IMR-90 (cell line): ENCODE results near the gene NUAK1. TPM values are rescaled to one million over a fixed set of nuclear protein-coding genes. Genes with fewer than 3 reads are reported as not detected.

Experiments used
- ATAC-seq: fragments of 200-7000 bp; cut with Tn5 transposase; 2 replicates; pipeline ENCODE4 v1.9.1; 2020; ENCODE audit warnings: low read depth, mild to moderate bottlenecking, moderate library complexity
- BruUV-seq: library from RNA; stranded (reverse); fragments of 400-500 nt; replicated peaks from 2 replicates; lab custom pipeline; 2021; lab: Mats Ljungman, UMichigan
- CTCF ChIA-PET: fragments of 300-600 bp; formaldehyde crosslinking; extraction: SDS; loops from one replicate; lab custom pipeline; 2021; ENCODE audit warnings: antibody characterized with exemption; lab: Yijun Ruan, JAX
- POLR2A ChIA-PET: fragments of 300-600 bp; sonication (Branson Sonifier 250); formaldehyde crosslinking; loops from one replicate; lab custom pipeline; 2022; ENCODE audit warnings: antibody characterized with exemption; ENCODE audit not compliant: unreplicated experiment; lab: Charles Lee
- DNase-seq: peaks from one replicate; pipeline ENCODE4 v3.0.0; 2013
- H2AFZ ChIP-seq: replicated peaks from 2 replicates; pipeline ENCODE3; 2013; ENCODE audit warnings: low read length, mild to moderate bottlenecking; ENCODE audit not compliant: poor library complexity
- H2AK5ac ChIP-seq: 2 replicates; pipeline ENCODE4 v1.6.1; 2013; ENCODE audit warnings: low read depth, low read length, inconsistent platforms
- H2AK9ac ChIP-seq: replicated peaks from 2 replicates; pipeline ENCODE3; 2013; ENCODE audit warnings: mild to moderate bottlenecking, low read depth, low read length, moderate library complexity; ENCODE audit not compliant: poor library complexity
- H2BK120ac ChIP-seq: 2 replicates; pipeline ENCODE4 v1.6.1; 2013; ENCODE audit warnings: low read depth, low read length, inconsistent platforms
- H2BK15ac ChIP-seq: 3 replicates; pipeline ENCODE4 v1.6.1; 2013; ENCODE audit warnings: low read depth, low read length, inconsistent platforms
- H2BK20ac ChIP-seq: 2 replicates; pipeline ENCODE4 v1.6.1; 2013; ENCODE audit warnings: low read depth, mild to moderate bottlenecking, inconsistent platforms, low read length, moderate library complexity
- H2BK5ac ChIP-seq: 2 replicates; pipeline ENCODE4 v1.6.1; 2013; ENCODE audit warnings: mild to moderate bottlenecking, low read depth, low read length, inconsistent platforms; ENCODE audit not compliant: poor library complexity, severe bottlenecking
- H3K14ac ChIP-seq: replicated peaks from 2 replicates; pipeline ENCODE4 v1.6.1; 2013; ENCODE audit warnings: low read depth, low read length, inconsistent platforms
- H3K18ac ChIP-seq: 2 replicates; pipeline ENCODE4 v1.6.1; 2013; ENCODE audit warnings: low read depth, low read length, control low read depth
- H3K23ac ChIP-seq: 2 replicates; pipeline ENCODE4 v1.6.1; 2013; ENCODE audit warnings: low read depth, low read length, inconsistent platforms
- H3K27ac ChIP-seq: 2 replicates; pipeline ENCODE4 v1.5.1; 2013; ENCODE audit warnings: mild to moderate bottlenecking, control low read depth, low read length; ENCODE audit not compliant: insufficient read depth
- H3K27me3 ChIP-seq: 2 replicates; pipeline ENCODE4 v1.6.1; 2013; ENCODE audit warnings: low read length; ENCODE audit not compliant: control insufficient read depth, insufficient read depth
- H3K36me3 ChIP-seq: 2 replicates; pipeline ENCODE4 v1.6.1; 2013; ENCODE audit warnings: low read length, mixed read lengths; ENCODE audit not compliant: control insufficient read depth, insufficient read depth
- H3K4ac ChIP-seq: 2 replicates; pipeline ENCODE4 v1.6.1; 2013; ENCODE audit warnings: low read depth, low read length, inconsistent platforms
- H3K4me1 ChIP-seq: 2 replicates; pipeline ENCODE4 v1.6.1; 2013; ENCODE audit warnings: low read length, mixed read lengths; ENCODE audit not compliant: control insufficient read depth, insufficient read depth
- H3K4me2 ChIP-seq: 2 replicates; pipeline ENCODE4 v1.6.1; 2013; ENCODE audit warnings: low read depth, mild to moderate bottlenecking, control low read depth, low read length, moderate library complexity
- H3K4me3 ChIP-seq: 2 replicates; pipeline ENCODE4 v1.5.1; 2013; ENCODE audit warnings: low read depth, mild to moderate bottlenecking, control low read depth, low read length, moderate library complexity; ENCODE audit not compliant: insufficient read depth
- H3K56ac ChIP-seq: 2 replicates; pipeline ENCODE4 v1.6.1; 2013; ENCODE audit warnings: low read length, inconsistent platforms; ENCODE audit not compliant: insufficient read depth; ENCODE audit errors: extremely low read depth
- H3K79me1 ChIP-seq, 2 experiments: 2 replicates each; pipeline ENCODE4 v1.6.1; 2013; ENCODE audit warnings: low read length in 2 of 2, inconsistent platforms in 1 of 2, low read depth in 1 of 2
- H3K9ac ChIP-seq: 2 replicates; pipeline ENCODE4 v1.6.1; 2013; ENCODE audit warnings: low read depth, low read length, control low read depth
- H3K9me1 ChIP-seq: 2 replicates; pipeline ENCODE4 v1.6.1; 2013; ENCODE audit warnings: low read length, inconsistent platforms; ENCODE audit not compliant: insufficient read depth
- H3K9me3 ChIP-seq: 2 replicates; pipeline ENCODE4 v1.6.1; 2013; ENCODE audit warnings: low read length; ENCODE audit not compliant: control insufficient read depth, insufficient read depth
- H4K20me1 ChIP-seq: 2 replicates; pipeline ENCODE4 v1.6.1; 2013; ENCODE audit warnings: low read length, inconsistent platforms; ENCODE audit not compliant: insufficient read depth
- H4K5ac ChIP-seq: 2 replicates; pipeline ENCODE4 v1.6.1; 2013; ENCODE audit warnings: mild to moderate bottlenecking, low read depth, low read length, control low read depth
- H4K8ac ChIP-seq, 2 experiments: 2 replicates each; pipeline ENCODE4 v1.6.1; 2013; ENCODE audit warnings: low read depth in 2 of 2, low read length in 2 of 2, control low read depth in 1 of 2, inconsistent platforms in 1 of 2
- H4K91ac ChIP-seq: 2 replicates; pipeline ENCODE4 v1.6.1; 2013; ENCODE audit warnings: low read depth, low read length, inconsistent platforms; ENCODE audit not compliant: insufficient read depth
- BHLHE40 ChIP-seq: fragments of 150-350 bp; IDR thresholded peaks from 2 replicates; pipeline ENCODE4 v1.6.1; 2016; ENCODE audit warnings: mild to moderate bottlenecking, low read depth, low read length
- CEBPB ChIP-seq: IDR thresholded peaks from 2 replicates; pipeline ENCODE4 v1.6.1; 2012; ENCODE audit warnings: low read depth, low read length, improper control_type of control experiment
- CHD1 ChIP-seq: IDR thresholded peaks from 2 replicates; pipeline ENCODE4 v1.6.1; 2012; ENCODE audit warnings: low read depth, low read length, improper control_type of control experiment
- FOS ChIP-seq: fragments of 150-350 bp; IDR thresholded peaks from 2 replicates; pipeline ENCODE4 v1.6.1; 2016; ENCODE audit warnings: low read depth, low read length
- MAFK ChIP-seq: IDR thresholded peaks from 2 replicates; pipeline ENCODE4 v1.6.1; 2012; ENCODE audit warnings: low read depth, low read length, improper control_type of control experiment
- MXI1 ChIP-seq: IDR thresholded peaks from 2 replicates; pipeline ENCODE4 v1.6.1; 2012; ENCODE audit warnings: low read depth, mild to moderate bottlenecking, low read length, moderate library complexity, borderline replicate concordance
- NFE2L2 ChIP-seq: fragments of 150-350 bp; IDR thresholded peaks from 2 replicates; pipeline ENCODE4 v1.6.1; 2016; ENCODE audit warnings: low read depth, mild to moderate bottlenecking, low read length
- RAD21 ChIP-seq: IDR thresholded peaks from 2 replicates; pipeline ENCODE4 v1.6.1; 2012; ENCODE audit warnings: low read length, improper control_type of control experiment
- WGBS, 2 experiments: methylation state at CpG; one replicate each; pipeline versions ENCODE4 v1.1.5 to v1.1.7; 2013; ENCODE audit warnings: missing lambda C conversion rate in 2 of 2; ENCODE audit not compliant: insufficient read length in 1 of 2; ENCODE audit errors: extremely low coverage in 2 of 2; 5-methylcytosine and 5-hydroxymethylcytosine counted together
- dilution Hi-C: fragments of 300-500 bp; cut with HindIII; formaldehyde crosslinking; loops from one replicate; pipeline ENCODE4 v1.14.3; 2018; ENCODE audit warnings: low sequenced_read_pairs; ENCODE audit not compliant: unreplicated experiment
- in situ Hi-C: fragments of 300-500 bp; cut with MboI; formaldehyde crosslinking; loops from 3 replicates; pipeline ENCODE4 v1.14.3; 2019; ENCODE audit warnings: low sequenced_read_pairs, inconsistent platforms, mixed read lengths
- intact Hi-C: fragments of 100-400 bp; cut with micrococcal nuclease; formaldehyde crosslinking; loops from 2 replicates; pipeline ENCODE4 v1.10.0; 2022
- polyA plus RNA-seq, 3 experiments: library from polyadenylated mRNA; depleted of rRNA; stranded (reverse); fragments of >200 nt; gene quantifications; 2 replicates each; pipeline ENCODE4 v1.2.3, GENCODE V29; 2012; ENCODE audit warnings: low replicate concordance in 1 of 3
- total RNA-seq: library from RNA; depleted of rRNA; stranded (reverse); fragments of >200 nt; gene quantifications from 2 replicates; pipeline ENCODE4 v1.2.3, GENCODE V29; 2012
- TF ChIP-seq, protein P1 (sequence below): conservative IDR thresholded peaks from 2 replicates; pipeline ENCODE4 v1.5.1; 2012; ENCODE audit warnings: mild to moderate bottlenecking, low read depth, low read length, improper control_type of control experiment

The NUAK1 gene
- total and polyA plus RNA-seq, 2 of the 4 experiments (the other 2 are of a cell fraction): 4.8 to 8.8 TPM

DNA sequence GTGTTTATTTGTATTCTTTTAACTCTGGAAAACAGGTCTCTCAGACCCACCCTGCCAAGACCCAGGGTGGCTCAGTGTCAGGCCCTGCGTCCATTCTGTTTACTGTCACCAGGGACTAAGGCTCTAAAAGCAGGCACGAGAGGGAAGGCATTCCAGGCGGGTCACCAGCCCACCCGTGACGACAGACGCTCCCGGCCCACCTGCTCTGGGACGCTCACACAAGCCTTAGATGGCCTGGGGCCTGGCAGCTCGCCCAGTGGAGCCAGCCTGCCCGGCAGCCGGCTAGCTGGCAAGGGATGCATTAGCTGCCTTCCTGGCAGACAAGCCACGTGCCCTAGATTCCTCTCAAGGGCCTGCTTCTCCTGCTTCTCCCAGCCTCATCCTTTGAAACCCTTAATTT, 9.2 kb upstream of the NUAK1 start:
- no peak overlapping the region for H2BK20ac ChIP-seq
- no peaks in the 10 kb centered on the region for H3K36me3 ChIP-seq
- H2BK120ac ChIP-seq: no peak overlapping the region
- no peak overlapping the region for H2AK5ac ChIP-seq
- H3K18ac ChIP-seq: no peak overlapping the region
- H3K23ac ChIP-seq: no peak overlapping the region
- H3K9ac ChIP-seq: no peak overlapping the region
- no peak overlapping the region for H2AFZ ChIP-seq
- dilution Hi-C loops: no loop called here
- H2BK15ac ChIP-seq: no peak overlapping the region
- intact Hi-C loops: no loop called here
- no peak overlapping the region for H3K4me2 ChIP-seq
- DNase-seq (no peak), ATAC-seq (no peak)
- H3K4ac ChIP-seq: no peak overlapping the region
- H4K20me1 ChIP-seq: no peaks in the 10 kb centered on the region; the same call in 1 of the 2 replicates
- peaks cover 8 to 20% of the 10 kb centered on the region in 2 experiments; a peak in 3 of 4 replicates for H3K79me1 ChIP-seq
- in situ Hi-C loops: no loop called here
- no peak overlapping the region for H4K91ac ChIP-seq
- TF ChIP-seq, protein P1, sequence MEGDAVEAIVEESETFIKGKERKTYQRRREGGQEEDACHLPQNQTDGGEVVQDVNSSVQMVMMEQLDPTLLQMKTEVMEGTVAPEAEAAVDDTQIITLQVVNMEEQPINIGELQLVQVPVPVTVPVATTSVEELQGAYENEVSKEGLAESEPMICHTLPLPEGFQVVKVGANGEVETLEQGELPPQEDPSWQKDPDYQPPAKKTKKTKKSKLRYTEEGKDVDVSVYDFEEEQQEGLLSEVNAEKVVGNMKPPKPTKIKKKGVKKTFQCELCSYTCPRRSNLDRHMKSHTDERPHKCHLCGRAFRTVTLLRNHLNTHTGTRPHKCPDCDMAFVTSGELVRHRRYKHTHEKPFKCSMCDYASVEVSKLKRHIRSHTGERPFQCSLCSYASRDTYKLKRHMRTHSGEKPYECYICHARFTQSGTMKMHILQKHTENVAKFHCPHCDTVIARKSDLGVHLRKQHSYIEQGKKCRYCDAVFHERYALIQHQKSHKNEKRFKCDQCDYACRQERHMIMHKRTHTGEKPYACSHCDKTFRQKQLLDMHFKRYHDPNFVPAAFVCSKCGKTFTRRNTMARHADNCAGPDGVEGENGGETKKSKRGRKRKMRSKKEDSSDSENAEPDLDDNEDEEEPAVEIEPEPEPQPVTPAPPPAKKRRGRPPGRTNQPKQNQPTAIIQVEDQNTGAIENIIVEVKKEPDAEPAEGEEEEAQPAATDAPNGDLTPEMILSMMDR: no peak
- no peak for TF ChIP-seq MAFK
- no peak for TF ChIP-seq CHD1
- TF ChIP-seq MXI1: no peak
- no peak for TF ChIP-seq NFE2L2
- no peak for TF ChIP-seq CEBPB
- no peak for TF ChIP-seq FOS
- TF ChIP-seq RAD21: no peak
- no peak for TF ChIP-seq BHLHE40
- no peak overlapping the region for H2BK5ac ChIP-seq
- H3K4me3 ChIP-seq: no peak overlapping the region
- H4K8ac ChIP-seq: no peak overlapping the region
- no peak overlapping the region for H2AK9ac ChIP-seq
- ChIA-PET CTCF (interaction anchor here (0.6 to 1.6 kb wide), 4 partner anchors 10 to 280 kb away, joined by 3 to 5 read pairs (median 4); no protein-coding TSS in a partner anchor), POLR2A (no interaction called here)
- H4K5ac ChIP-seq: no peak overlapping the region
- no peak overlapping the region for H3K27ac ChIP-seq
- H3K9me1 ChIP-seq: peaks cover 8% of the 10 kb centered on the region; the same call in 1 of the 2 replicates
- peaks cover 2% of the 10 kb centered on the region; the same call in 1 of the 2 replicates for H3K4me1 ChIP-seq
- H3K9me3 ChIP-seq: no peaks in the 10 kb centered on the region
- H3K56ac ChIP-seq: no peak overlapping the region
- 68% methylated on average over 6 of the region's 12 CpGs; no CpG with 5 or more reads in 1 of the 2 experiments for WGBS, 2 experiments
- no peak overlapping the region for H3K14ac ChIP-seq
- BruUV-seq: no TSS peak
- H3K27me3 ChIP-seq: no peaks in the 10 kb centered on the region
